Endothelial cell of umbilical vein (primary cell): ENCODE results near the gene KLF15. TPM values are rescaled to one million over a fixed set of nuclear protein-coding genes. Genes with fewer than 3 reads are reported as not detected.

Experiments
- BruUV-seq: library from RNA; stranded (reverse); fragments of 400-500 nt; replicated peaks from 2 replicates; lab custom pipeline; 2021; lab: Mats Ljungman, UMichigan
- CTCF ChIA-PET: fragments of 300-600, 350-600 bp; sonication (Branson Sonifier 250); formaldehyde crosslinking; loops from one replicate; lab custom pipeline; 2021; ENCODE audit warnings: antibody characterized with exemption, inconsistent platforms; lab: Charles Lee
- POLR2A ChIA-PET: fragments of 300-600, 350-600 bp; sonication (Branson Sonifier 250); formaldehyde crosslinking; loops from one replicate; lab custom pipeline; 2021; ENCODE audit warnings: antibody characterized with exemption, inconsistent platforms; lab: Charles Lee
- DNase-seq: peaks from one replicate; pipeline ENCODE4 v3.0.0-alpha.2; 2011; ENCODE audit warnings: low read depth, low spot score
- FAIRE-seq: peaks from 2 replicates; lab custom pipeline; 2011; peaks lifted over from hg19 to GRCh38; lab: Jason Lieb, UNC
- H2AFZ ChIP-seq: 2 replicates; pipeline ENCODE4 v1.6.0; 2012; ENCODE audit warnings: low read depth, low read length, control low read depth, inconsistent platforms
- H3K27ac ChIP-seq: 2 replicates; pipeline ENCODE4 v1.5.1; 2011; ENCODE audit warnings: low read depth, mild to moderate bottlenecking, control low read depth, low read length, moderate library complexity; ENCODE audit not compliant: insufficient read depth
- H3K27me3 ChIP-seq, 2 experiments: 2 replicates each; pipeline versions ENCODE4 v1.6.0 to v1.6.1; 2011; ENCODE audit warnings: low read length in 2 of 2, mixed read lengths in 1 of 2; ENCODE audit not compliant: control insufficient read depth in 2 of 2, insufficient read depth in 2 of 2
- H3K36me3 ChIP-seq, 2 experiments: 2 replicates in 1 of 2; 3 replicates in 1 of 2; pipeline ENCODE4 v1.5.1; 2011; ENCODE audit warnings: low read length in 2 of 2, mild to moderate bottlenecking in 1 of 2, moderate library complexity in 1 of 2; ENCODE audit not compliant: control insufficient read depth in 2 of 2, insufficient read depth in 2 of 2; ENCODE audit errors: extremely low read depth in 1 of 2
- H3K4me1 ChIP-seq: 3 replicates; pipeline ENCODE4 v1.5.1; 2011; ENCODE audit warnings: mild to moderate bottlenecking, low read length; ENCODE audit not compliant: control insufficient read depth, insufficient read depth; ENCODE audit errors: extremely low read depth
- H3K4me2 ChIP-seq: 2 replicates; pipeline ENCODE4 v1.6.1; 2011; ENCODE audit warnings: low read length, control low read depth, mixed read lengths; ENCODE audit not compliant: insufficient read depth
- H3K4me3 ChIP-seq, 3 experiments: fragments of 200-600 bp in 1 of 3; sonication (generic), shearing (Covaris generic) in 1 of 3; replicated peaks in 1 of 3; 2 replicates each; pipeline ENCODE4 v1.5.1; 2011 to 2016; ENCODE audit warnings: control low read depth in 3 of 3, low read length in 3 of 3, mild to moderate bottlenecking in 2 of 3, inconsistent platforms in 1 of 3, low read depth in 1 of 3, moderate library complexity in 1 of 3; ENCODE audit not compliant: insufficient read depth in 1 of 3
- H3K79me2 ChIP-seq: 2 replicates; pipeline ENCODE4 v1.6.0; 2012; ENCODE audit warnings: low read length, inconsistent platforms; ENCODE audit not compliant: control insufficient read depth, insufficient read depth
- H3K9ac ChIP-seq: replicated peaks from 2 replicates; pipeline ENCODE3; 2011; ENCODE audit warnings: low read length, control low read depth; ENCODE audit not compliant: insufficient read depth; ENCODE audit errors: extremely low read depth
- H3K9me1 ChIP-seq: replicated peaks from 3 replicates; pipeline ENCODE4 v1.6.0; 2011; ENCODE audit warnings: mild to moderate bottlenecking, low read length; ENCODE audit not compliant: control insufficient read depth, insufficient read depth; ENCODE audit errors: extremely low read depth
- H3K9me3 ChIP-seq: replicated peaks from 2 replicates; pipeline ENCODE4 v1.5.1; 2012; ENCODE audit warnings: low read length, inconsistent platforms; ENCODE audit not compliant: control insufficient read depth, insufficient read depth
- H4K20me1 ChIP-seq: replicated peaks from 2 replicates; pipeline ENCODE3; 2011; ENCODE audit warnings: mild to moderate bottlenecking, low read length; ENCODE audit not compliant: control insufficient read depth, insufficient read depth; ENCODE audit errors: extremely low read depth
- CTCF ChIP-seq, 2 donors: IDR thresholded peaks; 1 replicate in 1 of 2; 2 replicates in 1 of 2; pipeline ENCODE4 v1.5.1; 2011; ENCODE audit warnings: low read length in 2 of 2, mild to moderate bottlenecking in 2 of 2, moderate library complexity in 2 of 2, control low read depth in 1 of 2, inconsistent platforms in 1 of 2, low read depth in 1 of 2; ENCODE audit not compliant: insufficient read depth in 1 of 2; ENCODE audit errors: extremely low read depth in 1 of 2
- EZH2 ChIP-seq: IDR thresholded peaks from 2 replicates; pipeline ENCODE4 v1.6.1; 2012; ENCODE audit warnings: borderline replicate concordance, low read depth, mild to moderate bottlenecking, moderate library complexity, low read length, inconsistent platforms; ENCODE audit not compliant: severe bottlenecking
- FOS ChIP-seq: IDR thresholded peaks from 2 replicates; pipeline ENCODE4 v1.6.1; 2011; ENCODE audit warnings: mild to moderate bottlenecking, low read length, moderate library complexity, borderline replicate concordance; ENCODE audit not compliant: insufficient read depth
- GATA2 ChIP-seq: IDR thresholded peaks from 2 replicates; pipeline ENCODE4 v1.7.0; 2011; ENCODE audit warnings: low read depth, mild to moderate bottlenecking, moderate library complexity, mixed read lengths, low read length; ENCODE audit not compliant: insufficient read length, insufficient read depth
- JUN ChIP-seq: IDR thresholded peaks from 2 replicates; pipeline ENCODE4 v1.6.1; 2011; ENCODE audit warnings: borderline replicate concordance, low read depth; ENCODE audit not compliant: insufficient read length, insufficient read depth
- MYC ChIP-seq: IDR thresholded peaks from one replicate; pipeline ENCODE4 v1.6.1; 2011; ENCODE audit warnings: mild to moderate bottlenecking, low read depth, low read length
- POLR2A ChIP-seq: IDR thresholded peaks from 2 replicates; pipeline ENCODE4 v1.6.1; 2012; ENCODE audit warnings: low read depth, mild to moderate bottlenecking, control low read depth, low read length
- POLR2AphosphoS5 ChIP-seq: IDR thresholded peaks from 2 replicates; pipeline ENCODE4 v1.6.1; 2012; ENCODE audit warnings: low read depth, mild to moderate bottlenecking, control low read depth, low read length, moderate library complexity; ENCODE audit not compliant: insufficient read depth
- dilution Hi-C: fragments of 300-500 bp; cut with MboI; formaldehyde crosslinking; loops from one replicate; pipeline ENCODE4 v1.15.0; 2019; ENCODE audit warnings: low sequenced_read_pairs; ENCODE audit not compliant: extremely low pct_ligation_motif_present
- intact Hi-C: fragments of 100-400 bp; cut with micrococcal nuclease; formaldehyde crosslinking; loops from one replicate; pipeline ENCODE4 v1.10.0; 2022
- polyA plus RNA-seq, 4 experiments: library from polyadenylated mRNA; depleted of rRNA in 3 of 4; stranded (reverse) in 3 of 4; unstranded in 1 of 4; fragments of >200 nt; gene quantifications; 2 replicates each; pipeline versions ENCODE4 v1.2.1 to v1.2.3, GENCODE V29; 2011 to 2012; ENCODE audit warnings: missing spikeins in 1 of 4
- total RNA-seq: library from RNA; stranded (reverse); gene quantifications from 2 replicates; pipeline ENCODE4 v1.2.3, GENCODE V29; 2021
- TF ChIP-seq, protein P1 (sequence below): IDR thresholded peaks from 2 replicates; pipeline ENCODE4 v1.6.1; 2011; ENCODE audit not compliant: insufficient read depth, insufficient read length

KLF15 gene
- total and polyA plus RNA-seq, 2 donors (not counting 3 experiments of a cell fraction or from before 2014, with no cell fraction given), result 2.2 to 3.0 TPM

GRCh38 chr3:126314790-126315658 lies 42.2 kb downstream of the KLF15 start:
- POLR2A ChIA-PET, result no interaction called here
- no peak for FAIRE-seq
- Histone ChIP-seq H3K9me1 (no peaks in the 10 kb centered on the region), H3K4me1 (no peaks in the 10 kb centered on the region), H3K9ac (no peak overlapping the region), H3K79me2 (no peaks in the 10 kb centered on the region), H3K4me3 (no peak overlapping the region), H2AFZ (no peak overlapping the region), H4K20me1 (no peaks in the 10 kb centered on the region), H3K27me3 (no peaks in the 10 kb centered on the region), H3K36me3 (no peaks in the 10 kb centered on the region), H3K9me3 (no peaks in the 10 kb centered on the region), H3K27ac (no peak overlapping the region), H3K4me2 (no peak overlapping the region)
- no TSS peak for BruUV-seq
- intact Hi-C loops, result no loop called here
- TF ChIP-seq MYC, result no peak
- dilution Hi-C loops, result no loop called here
- no peak for DNase-seq
- CTCF ChIA-PET, result interaction anchor here (1.0 kb wide), 1 partner anchor 34 kb away, joined by 3 read pairs; no protein-coding TSS in a partner anchor

- Histone ChIP-seq H3K9me1 (no peaks in the 10 kb centered on the region), H3K36me3 (no peaks in the 10 kb centered on the region), H3K79me2 (no peaks in the 10 kb centered on the region), H3K4me1 (no peaks in the 10 kb centered on the region), H3K9ac (no peak overlapping the region), H3K9me3 (no peaks in the 10 kb centered on the region), H4K20me1 (no peaks in the 10 kb centered on the region), H3K4me2 (no peak overlapping the region), H3K4me3 (no peak overlapping the region), H3K27me3 (no peaks in the 10 kb centered on the region), H3K27ac (no peak overlapping the region), H2AFZ (no peak overlapping the region)
- CTCF ChIA-PET, result interaction anchor here (1.0 kb wide), 1 partner anchor 34 kb away, joined by 3 read pairs; no protein-coding TSS in a partner anchor
- TF ChIP-seq EZH2 (no peak), MYC (no peak), POLR2A (no peak), GATA2 (no peak), FOS (no peak), CTCF (IDR thresholded peaks at IDR 0.05; ENCODE audit: extremely low read depth in 1 of 2, insufficient read depth in 1 of 2, low read depth in 1 of 2, low read length in 2 of 2) (no peak), JUN (no peak), POLR2AphosphoS5 (no peak)
- TF ChIP-seq, protein P1, sequence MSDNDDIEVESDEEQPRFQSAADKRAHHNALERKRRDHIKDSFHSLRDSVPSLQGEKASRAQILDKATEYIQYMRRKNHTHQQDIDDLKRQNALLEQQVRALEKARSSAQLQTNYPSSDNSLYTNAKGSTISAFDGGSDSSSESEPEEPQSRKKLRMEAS, result no peak
- intact Hi-C loops (no loop called here), dilution Hi-C loops (no loop called here)
- FAIRE-seq (no peak), DNase-seq (no peak)
- no TSS peak for BruUV-seq
- POLR2A ChIA-PET, result no interaction called here
Observed at GRCh38 chr3:126314305-126314789, 42.9 kb downstream of the KLF15 start.
